COLO829 (cell line): ENCODE results near the gene CYLD.

Source experiments
- DNase-seq: peaks from one replicate; pipeline ENCODE4 v3.0.0; 2012; ENCODE audit warnings: low spot score

CYLD gene

GRCh38 chr16:50741781-50742575 lies at the start of gene CYLD:
TSS of gene CYLD (plus strand) at chr16:50742086. CDS start at chr16:50749699, 7,613 bp downstream.
- DNase-seq, result peak; percentile 96

- no peak for DNase-seq
These were observed 49.3 kb upstream of the CYLD start for GRCh38 chr16:50692644-50692998.

- DNase-seq, result no peak
These were observed 48.7 kb upstream of the CYLD start, which contains the start of gene NOD2 for GRCh38 chr16:50692999-50693781. TSS of gene NOD2 (plus strand) at chr16:50693606. CDS start at chr16:50699496, 5,890 bp downstream.

- DNase-seq, result no peak
These were observed 47.7 kb upstream of the CYLD start for GRCh38 chr16:50694206-50694605.

GRCh38 chr16:50695017-50696000 lies 46.6 kb upstream of the CYLD start:
- no peak for DNase-seq

GRCh38 chr16:50696126-50696525 lies 45.8 kb upstream of the CYLD start:
- no peak for DNase-seq

GRCh38 chr16:50696575-50697420 lies 45.1 kb upstream of the CYLD start:
- DNase-seq, result no peak

- DNase-seq, result no peak
These were observed 44.5 kb upstream of the CYLD start for GRCh38 chr16:50697421-50697715.

- DNase-seq, result peak; percentile 6
These were observed 43.8 kb upstream of the CYLD start for GRCh38 chr16:50697881-50698767.

GRCh38 chr16:50699326-50700159 lies 42.3 kb upstream of the CYLD start:
- no peak for DNase-seq

GRCh38 chr16:50702725-50703124 lies 39.2 kb upstream of the CYLD start:
- no peak for DNase-seq

- DNase-seq, result no peak
These were observed 37.6 kb upstream of the CYLD start for GRCh38 chr16:50704245-50704644.

GRCh38 chr16:50705436-50706110 lies 36.3 kb upstream of the CYLD start:
- no peak for DNase-seq

GRCh38 chr16:50706250-50706649 lies 35.6 kb upstream of the CYLD start:
- DNase-seq, result no peak

- no peak for DNase-seq
These were observed 33.4 kb upstream of the CYLD start for GRCh38 chr16:50708373-50709060.

- DNase-seq, result no peak
These were observed 32.7 kb upstream of the CYLD start for GRCh38 chr16:50709061-50709684.

- DNase-seq, result no peak
These were observed 31.9 kb upstream of the CYLD start for GRCh38 chr16:50709980-50710379.

- DNase-seq, result no peak
These were observed 30.8 kb upstream of the CYLD start for GRCh38 chr16:50711040-50711439.
